Measurements from ENCODE around the gene PSMA4.

DNA sequence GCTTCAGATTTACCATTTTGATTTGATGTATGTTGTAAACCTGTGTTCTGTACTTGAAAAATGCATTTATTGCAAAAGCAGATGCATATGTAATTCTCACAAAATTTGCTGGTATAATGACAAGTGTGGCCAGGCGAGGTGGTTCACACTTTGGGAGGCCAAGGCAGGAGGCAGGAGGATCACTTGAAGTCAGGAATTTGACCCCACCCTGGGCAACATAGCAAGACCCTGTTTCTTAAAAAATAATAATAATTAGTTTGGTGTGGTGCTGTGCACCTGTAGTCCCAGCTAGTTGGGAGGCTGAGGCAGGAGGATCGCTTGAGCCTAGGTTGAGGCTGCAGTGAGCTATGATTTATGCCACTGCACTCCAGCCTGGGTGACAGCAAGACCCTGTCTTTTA is 37.6 kb upstream of the PSMA4 start:
- TF ChIP-seq POLR2A (IDR thresholded peaks at IDR 0.05) (no peak), CTCF (IDR thresholded peaks at IDR 0.05) (no peak)

All from Peyer's patch (tissue), 4 donors.